NCI-H460 (cell line): Measurements from ENCODE around the gene SLC39A11. TPM values are rescaled to one million over a fixed set of nuclear protein-coding genes. Genes with fewer than 3 reads are reported as not detected.

Experiments
- DNase-seq: peaks from one replicate; pipeline ENCODE4 v3.0.0-alpha.2; 2016; ENCODE audit warnings: low read depth; ENCODE audit errors: extremely low read depth
- total RNA-seq: library from RNA; depleted of rRNA; stranded (reverse); fragments of >200 nt; shearing (Covaris generic); gene quantifications from 2 replicates; pipeline ENCODE4 v1.2.3, GENCODE V29; 2014

The SLC39A11 gene
- total RNA-seq, 1 experiment from 2014 or later = 14.5 TPM

DNA sequence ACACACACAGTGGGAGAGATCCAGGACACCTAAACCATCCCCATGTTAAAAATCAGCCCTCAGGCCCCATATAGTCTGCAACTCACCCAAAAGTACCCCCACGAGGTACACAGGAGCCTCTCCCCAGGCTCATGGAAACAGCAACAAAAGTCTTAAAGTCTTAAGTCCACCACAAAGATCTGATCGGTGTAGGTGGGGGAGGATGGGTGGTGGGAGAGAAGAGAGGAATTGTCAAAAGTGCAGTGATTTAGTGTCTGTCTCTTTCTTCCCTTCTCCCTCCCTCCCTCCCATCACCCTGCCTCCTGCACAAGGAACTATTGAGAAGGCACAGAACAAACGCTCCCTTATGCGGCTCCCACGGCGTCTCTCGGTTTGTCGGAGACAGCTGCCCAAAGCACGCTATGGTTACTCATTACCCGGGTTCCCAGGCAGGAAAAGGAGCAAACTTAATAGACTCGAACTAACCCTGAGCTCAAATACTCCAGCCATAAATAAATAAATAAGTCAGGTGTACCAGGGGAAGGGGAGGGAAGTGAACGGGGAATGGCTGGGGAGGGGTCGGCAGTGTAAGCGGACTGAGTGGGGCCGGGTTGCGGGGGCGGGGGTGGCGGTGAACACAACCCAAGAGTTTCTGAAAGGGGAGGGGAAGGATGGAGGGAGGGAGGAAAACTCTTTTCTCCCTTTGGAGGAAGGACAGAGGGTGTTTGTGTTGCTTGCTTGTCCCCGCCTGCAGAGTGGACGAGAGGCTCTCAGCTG, 477.4 kb downstream of the SLC39A11 start:
- no peak for DNase-seq

DNA sequence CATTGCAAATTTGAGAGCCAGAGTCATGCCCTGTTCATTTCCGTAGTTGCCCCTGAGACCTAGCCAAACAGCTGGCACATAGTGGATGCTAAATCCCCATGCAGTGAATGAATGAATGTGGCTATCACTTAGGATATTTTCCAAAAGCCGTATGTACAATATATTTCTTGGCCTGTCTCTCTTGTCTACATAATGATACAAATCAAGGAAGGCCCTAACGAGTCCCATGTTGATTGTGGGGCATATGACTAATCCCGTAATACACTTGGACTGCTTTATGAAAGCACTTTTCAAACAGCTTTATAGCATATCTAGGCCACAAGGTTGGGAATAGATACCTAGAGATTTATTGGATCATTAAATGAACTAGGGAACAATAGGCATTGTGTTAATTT, 478.0 kb downstream of the SLC39A11 start:
- DNase-seq = no peak

DNA sequence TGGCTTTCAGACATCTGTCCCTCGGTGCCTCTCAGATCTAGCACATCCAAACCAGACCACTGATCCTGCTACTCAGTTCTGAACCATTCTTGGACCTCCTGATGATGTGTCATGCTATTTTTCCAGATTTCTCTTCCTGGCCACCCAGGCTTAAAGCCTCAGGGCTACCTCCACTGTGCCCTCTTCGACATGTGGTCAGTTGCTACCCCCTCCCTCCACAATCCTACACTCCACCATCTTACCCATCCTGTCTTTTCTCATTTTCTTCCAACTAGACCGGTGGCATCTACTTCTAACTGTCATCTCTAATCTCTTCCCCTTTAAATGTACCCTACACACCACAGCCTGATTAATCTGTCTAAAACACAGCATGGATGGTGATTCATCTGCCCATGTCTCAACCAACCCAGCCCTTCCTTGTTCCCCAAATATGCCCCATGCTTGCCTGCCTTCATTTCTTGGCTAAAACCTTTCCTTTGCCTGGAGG, 478.6 kb downstream of the SLC39A11 start:
- no peak for DNase-seq

DNA sequence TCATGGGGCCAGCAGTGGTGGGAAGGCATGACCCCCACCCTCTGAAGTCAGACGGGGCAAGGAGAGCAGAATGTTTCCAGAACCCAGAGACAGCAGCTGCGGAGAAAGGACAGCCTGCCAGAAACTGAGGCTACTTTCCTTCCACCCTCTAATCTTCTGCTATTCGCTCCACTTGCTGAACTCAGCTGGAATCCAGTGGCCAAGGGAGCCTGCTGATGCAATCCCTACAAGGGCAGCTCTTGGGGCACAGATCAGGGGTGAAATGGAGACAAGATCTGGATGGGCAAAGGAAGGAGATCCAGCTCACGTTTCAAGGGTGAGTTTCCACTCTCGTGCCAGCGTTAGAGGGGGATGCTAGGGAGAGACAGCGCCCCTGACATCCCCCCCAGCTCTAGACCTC, 479.1 kb downstream of the SLC39A11 start:
- DNase-seq = no peak

DNA sequence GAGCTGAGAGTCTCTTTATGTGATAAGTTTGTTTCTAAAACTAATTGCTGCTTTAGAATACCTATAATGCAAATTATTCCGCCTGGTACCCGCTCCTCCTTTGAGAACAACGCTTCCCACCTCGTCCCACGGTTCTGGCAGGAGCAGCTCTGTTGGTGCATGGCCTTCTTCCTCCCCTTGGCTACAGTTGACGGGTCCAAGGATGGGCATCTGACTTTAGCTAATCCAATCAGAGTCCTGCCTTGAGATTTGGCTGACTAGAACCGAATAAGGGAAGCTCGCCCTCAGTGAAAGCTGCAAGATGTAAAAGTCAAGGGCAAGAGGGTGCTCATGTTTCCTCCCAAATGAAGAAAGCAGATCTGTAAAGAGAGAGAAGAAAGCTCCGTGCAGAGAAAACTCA, 481.3 kb downstream of the SLC39A11 start:
- DNase-seq = no peak

DNA sequence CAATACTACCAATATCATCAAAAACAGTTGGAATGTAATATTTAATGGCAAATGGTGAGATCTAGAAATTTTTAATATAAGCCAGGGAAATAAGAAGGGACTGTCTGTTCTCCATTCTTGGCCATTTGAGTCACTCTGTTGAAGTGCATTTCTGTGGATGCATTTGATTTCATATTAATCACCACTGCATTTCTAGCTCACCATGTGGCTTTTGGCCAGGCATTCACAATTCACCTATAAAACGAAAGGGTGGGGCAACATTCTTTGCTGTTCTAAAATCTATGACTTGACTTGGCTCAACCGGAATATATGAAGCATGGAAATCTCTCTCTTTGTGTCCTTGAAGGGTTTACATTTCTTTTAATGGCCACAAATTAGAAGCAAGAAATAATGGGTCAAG, 483.0 kb downstream of the SLC39A11 start:
- DNase-seq = no peak

DNA sequence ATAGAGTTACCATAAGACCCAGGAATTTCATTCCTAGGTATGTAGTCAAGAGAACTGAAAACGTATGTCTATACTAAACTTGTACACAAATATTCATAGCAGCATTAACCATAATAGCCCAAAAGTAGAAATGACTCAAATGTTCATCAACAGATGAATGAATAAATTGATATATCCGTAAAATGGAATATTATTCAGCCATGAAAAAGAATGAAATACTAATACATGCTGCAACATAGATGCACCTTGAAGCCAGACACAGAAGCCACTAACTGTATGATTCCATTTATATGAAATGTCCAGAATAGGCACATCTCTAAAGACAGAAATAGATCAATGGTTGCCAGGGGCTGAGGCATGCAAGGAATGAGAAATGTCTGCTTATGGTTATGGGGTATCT, 484.1 kb downstream of the SLC39A11 start:
- no peak for DNase-seq

DNA sequence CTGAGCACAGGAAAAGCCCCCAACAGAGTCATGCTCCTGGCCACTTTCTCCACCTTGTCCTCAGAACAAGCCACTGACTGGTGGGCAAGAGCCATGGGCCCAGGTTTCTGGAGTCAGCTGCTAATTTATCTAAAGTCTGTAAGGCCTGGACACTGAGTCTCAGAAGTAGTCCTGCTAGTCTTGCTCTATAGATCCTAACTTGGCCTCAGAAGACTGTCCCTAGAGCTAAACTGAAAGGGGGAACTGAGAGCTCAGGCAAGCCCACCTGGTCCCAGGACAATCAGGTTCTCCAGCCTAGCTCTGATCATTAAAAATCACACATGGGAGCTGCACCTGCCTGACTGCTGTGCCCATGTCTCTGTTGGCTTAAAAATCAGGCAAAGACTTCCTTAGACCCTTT, 485.8 kb downstream of the SLC39A11 start:
- DNase-seq = no peak

DNA sequence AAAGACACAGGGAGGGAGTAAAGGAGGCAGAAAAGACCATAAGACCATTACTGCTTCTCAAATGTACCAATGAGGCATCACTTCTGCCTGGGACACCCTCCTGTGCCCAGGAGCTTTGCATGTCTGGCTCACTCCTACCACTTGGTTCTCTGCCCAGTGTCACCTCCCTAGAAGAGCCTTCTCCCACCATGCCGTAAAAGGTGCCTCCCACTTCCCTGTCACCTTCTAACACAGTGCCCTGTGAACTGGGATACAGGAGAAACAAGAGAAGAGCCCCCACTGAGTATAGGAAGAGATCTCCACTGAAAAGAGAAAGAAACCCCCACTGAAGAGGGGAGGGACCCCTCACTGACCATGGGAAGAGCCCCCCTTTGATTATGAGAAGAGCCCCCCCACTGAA, 486.9 kb downstream of the SLC39A11 start:
- DNase-seq = no peak

DNA sequence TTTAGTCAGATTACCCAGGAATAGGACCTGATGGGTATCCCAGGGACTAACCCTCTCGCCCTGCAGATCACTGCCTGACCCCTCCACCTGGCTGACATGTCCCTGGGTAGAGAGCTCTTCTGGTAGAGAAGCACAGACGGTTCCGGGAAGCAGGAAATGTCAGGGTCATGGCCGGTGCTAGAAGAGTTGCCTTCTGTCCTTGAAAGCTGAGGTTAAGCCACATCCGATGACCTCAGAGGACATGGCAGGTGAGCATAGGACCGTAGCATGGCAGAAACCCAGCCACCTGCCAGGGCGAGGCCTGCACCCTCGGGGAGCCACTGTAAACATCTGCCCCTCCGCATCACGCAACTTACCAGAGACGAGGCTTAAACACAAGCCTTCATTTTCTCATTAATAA, 488.0 kb downstream of the SLC39A11 start:
- no peak for DNase-seq

DNA sequence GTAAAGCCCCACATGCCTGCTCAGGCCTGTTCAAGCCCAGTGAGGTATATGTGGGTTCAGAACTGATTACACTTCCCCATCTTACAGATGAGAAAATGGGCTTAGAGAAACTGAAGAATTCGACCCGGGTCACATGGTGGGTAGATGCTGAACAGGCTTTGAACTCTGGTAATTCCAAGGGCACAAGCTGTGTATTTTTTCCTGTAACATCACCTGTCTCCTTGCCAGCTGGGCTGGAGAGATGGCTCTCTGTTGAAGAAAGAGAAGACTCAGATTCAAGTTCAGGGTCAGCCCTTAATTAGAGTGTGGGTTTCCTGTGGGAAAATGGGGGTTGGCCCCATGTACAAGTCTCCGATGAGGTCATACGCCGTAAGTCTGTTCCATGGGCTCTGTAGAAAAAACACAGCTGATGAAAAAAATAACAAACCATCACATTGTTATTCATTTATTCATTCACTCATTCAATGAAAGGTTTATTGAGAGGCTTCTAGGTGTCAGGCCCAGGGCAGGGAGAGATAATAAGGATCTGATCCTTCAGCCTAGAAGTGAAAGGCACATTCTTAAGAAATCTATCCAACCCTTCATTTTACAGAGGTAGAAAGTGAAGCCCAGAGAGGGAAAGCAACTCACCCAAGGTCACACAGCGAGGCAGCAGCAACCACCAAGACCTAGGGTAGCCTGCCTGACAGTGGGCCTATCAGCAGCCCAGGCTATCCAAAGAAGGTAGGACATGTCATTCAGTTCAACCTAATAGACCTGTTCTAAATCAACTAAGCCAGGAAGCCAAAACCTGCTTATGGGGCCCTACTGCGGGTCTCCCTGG, 488.9 kb downstream of the SLC39A11 start:
- no peak for DNase-seq

DNA sequence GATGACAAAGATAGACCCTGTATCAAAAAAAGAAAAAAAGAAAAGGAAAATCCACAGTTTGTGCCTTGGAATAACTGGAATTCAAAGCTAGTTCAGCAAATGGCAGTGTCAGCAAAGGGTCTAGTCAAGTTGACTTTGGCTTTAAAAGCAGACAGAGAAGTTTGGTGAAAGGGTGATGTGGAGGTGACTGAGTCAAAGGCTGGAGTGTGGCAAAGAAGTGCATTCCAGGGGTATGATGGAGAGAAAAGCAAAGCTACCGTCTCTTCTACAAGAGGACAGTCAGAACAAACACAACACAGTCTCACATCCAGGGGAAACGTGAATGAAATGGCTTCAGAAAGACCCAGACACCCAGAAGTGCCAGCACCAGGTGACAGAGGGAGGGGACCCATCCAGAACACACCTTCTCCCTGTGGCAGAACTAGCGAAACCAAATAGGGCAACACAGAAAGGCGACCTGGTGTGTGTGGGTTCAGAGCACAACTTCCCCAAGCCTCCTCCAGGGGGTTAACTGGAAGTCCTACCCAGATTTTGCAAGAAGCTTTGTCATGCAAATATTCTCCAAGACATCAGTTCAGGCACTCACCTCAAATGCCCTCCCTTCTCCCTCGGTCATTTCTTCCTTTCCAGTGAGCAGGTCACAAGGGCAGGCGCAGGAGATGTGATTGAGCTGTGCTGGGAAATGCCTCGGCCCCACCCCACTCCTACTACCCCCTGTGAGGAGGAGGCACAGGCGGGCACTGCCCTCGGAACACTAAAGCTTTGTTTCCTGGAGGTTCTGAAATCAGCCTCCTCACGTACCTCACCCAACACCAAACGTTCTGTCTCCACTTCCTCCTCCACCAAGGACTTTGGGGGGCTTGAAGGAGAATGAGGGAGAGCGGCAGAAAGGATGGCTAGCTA, 489.7 kb downstream of the SLC39A11 start:
- DNase-seq = no peak

DNA sequence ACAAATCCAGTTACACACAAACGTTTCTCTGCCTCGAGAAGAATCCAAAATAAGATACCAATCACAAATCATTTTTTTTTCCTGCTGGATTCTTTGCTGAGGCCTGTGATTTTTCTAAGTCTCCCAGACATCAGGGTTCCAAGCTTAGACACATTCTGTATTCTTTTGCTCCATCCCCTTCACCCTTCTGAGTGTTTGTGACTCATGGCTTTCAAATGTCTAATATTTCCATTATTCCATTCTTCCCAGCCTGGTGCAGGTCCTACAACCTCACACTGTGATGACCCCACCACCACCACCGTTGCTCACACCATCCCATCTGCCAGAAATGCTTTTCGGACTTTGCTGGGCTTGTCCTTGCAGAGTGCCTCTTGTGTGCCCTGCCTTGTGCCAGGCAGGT, 491.6 kb downstream of the SLC39A11 start:
- DNase-seq = no peak

DNA sequence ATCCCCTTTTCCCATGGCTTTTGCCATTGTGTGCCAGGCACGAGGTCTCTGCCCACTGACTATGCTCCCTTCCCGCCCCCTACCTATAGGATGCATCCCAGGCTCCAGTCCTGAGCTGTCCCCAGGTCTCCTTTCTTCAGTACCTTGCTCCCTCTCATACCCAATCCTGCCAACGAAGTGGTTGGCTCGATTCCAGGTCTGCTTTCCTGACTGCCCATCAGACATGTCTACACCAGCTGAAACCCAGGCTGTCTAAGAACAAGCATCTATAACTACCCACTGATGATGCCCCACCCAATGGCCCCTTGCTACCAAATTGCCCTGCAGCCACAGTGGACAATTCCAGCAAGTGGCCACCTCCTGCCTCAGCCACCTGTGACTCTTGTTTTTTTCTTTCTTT, 492.6 kb downstream of the SLC39A11 start:
- no peak for DNase-seq

DNA sequence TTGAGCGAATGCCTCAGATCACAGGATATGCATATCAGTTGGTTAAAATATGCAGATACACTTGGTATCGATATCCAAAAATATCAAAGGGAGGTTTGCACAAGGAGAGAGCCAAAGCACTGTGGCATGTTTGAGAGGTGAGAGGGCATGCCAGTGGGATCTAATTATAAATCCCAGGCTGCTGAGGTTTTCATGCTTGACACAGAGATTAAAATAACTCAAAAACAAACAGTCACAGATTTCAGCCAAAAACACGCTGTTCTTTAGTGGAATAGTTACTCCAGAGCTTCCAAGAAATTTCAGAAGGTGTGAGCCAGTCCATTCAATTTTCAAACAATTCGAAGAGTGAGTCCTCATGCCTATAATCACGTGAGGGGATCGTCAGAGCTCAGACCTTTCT, 493.8 kb downstream of the SLC39A11 start:
- DNase-seq = no peak

DNA sequence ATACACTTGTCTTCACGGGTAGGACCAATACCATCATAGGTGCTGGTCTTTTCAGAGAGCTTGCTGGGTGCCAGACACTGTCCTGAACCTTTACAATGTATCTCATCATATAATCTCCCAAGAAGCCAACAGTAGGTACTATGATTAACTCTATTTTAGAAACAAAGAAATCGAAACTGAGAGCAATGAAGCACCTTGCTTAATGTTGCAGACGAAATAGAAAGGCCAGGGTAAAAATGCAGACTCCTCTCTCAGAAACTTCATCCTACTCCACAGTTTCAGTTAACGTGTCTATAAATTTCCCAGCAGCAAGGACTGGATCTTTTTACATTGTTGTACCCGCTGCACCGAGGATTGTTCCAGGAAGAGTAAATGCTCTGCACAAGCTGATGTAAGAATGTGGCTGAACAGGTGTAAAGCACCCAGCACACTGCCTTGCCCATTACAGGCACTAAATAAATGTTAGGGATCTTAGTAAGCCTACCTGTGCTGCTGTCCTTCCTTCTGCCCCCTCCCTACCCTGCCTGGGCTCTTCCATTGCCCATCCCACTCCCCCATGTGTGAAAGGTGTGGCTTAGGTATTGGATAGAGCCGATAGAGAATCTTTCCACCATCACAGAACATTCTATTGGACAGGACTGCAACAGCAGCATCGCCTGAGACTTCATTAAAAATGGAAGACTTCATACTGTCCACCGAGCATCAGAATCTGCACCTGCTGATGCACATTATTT, 495.0 kb downstream of the SLC39A11 start:
- DNase-seq = no peak
